NCI-H226 (cell line): Measurements from ENCODE around the gene CD300E.
"Not testable (repeated sequence)": the region's sequence is repeated elsewhere in the genome, so short reads cannot be mapped to it uniquely, and the experiment has no call there.

Source experiments
- DNase-seq: peaks from one replicate; pipeline ENCODE4 v3.0.0-alpha.2; 2015

The CD300E gene

GRCh38 chr17:74597069-74597790 is 26.3 kb downstream of the CD300E start:
- no peak for DNase-seq

- no peak for DNase-seq
These were observed 28.3 kb downstream of the CD300E start for GRCh38 chr17:74595037-74595750.

GRCh38 chr17:74592087-74592990 is 31.2 kb downstream of the CD300E start, which contains the start of gene CD300LD:
CD300LD (minus strand) TSS chr17:74592283; CDS start chr17:74592202, 81 bp downstream.
- no peak for DNase-seq

GRCh38 chr17:74591503-74591902 is 32.0 kb downstream of the CD300E start:
- DNase-seq, result no peak

- DNase-seq, result no peak
These were observed 37.8 kb downstream of the CD300E start for GRCh38 chr17:74585711-74586110.

GRCh38 chr17:74584292-74585060 is 39.1 kb downstream of the CD300E start:
- DNase-seq, result no peak

GRCh38 chr17:74582633-74583032 is 40.9 kb downstream of the CD300E start:
- DNase-seq, result no peak

- no peak for DNase-seq
These were observed 43.6 kb downstream of the CD300E start for GRCh38 chr17:74579900-74580299.

GRCh38 chr17:74578979-74579378 is 44.6 kb downstream of the CD300E start:
- DNase-seq, result no peak

- DNase-seq, result no peak
These were observed 48.9 kb downstream of the CD300E start for GRCh38 chr17:74574489-74575142.

GRCh38 chr17:74573635-74574034 is 49.9 kb downstream of the CD300E start:
- DNase-seq, result not testable (repeated sequence)

- no peak for DNase-seq
These were observed 50.4 kb downstream of the CD300E start for GRCh38 chr17:74573169-74573568.

- DNase-seq, result no peak
These were observed 51.8 kb downstream of the CD300E start for GRCh38 chr17:74571621-74572270.

GRCh38 chr17:74569020-74570003 is 54.2 kb downstream of the CD300E start:
- DNase-seq, result peak; percentile 99

GRCh38 chr17:74568106-74568873 is 55.2 kb downstream of the CD300E start:
- DNase-seq, result peak; percentile 24

- no peak for DNase-seq
These were observed 56.1 kb downstream of the CD300E start, which contains the start of gene CD300H for GRCh38 chr17:74567397-74567796. CD300H (minus strand) TSS chr17:74567509.

- no peak for DNase-seq
These were observed 57.3 kb downstream of the CD300E start for GRCh38 chr17:74566132-74566753.

- DNase-seq, result no peak
These were observed 58.4 kb downstream of the CD300E start for GRCh38 chr17:74565126-74565525.

- DNase-seq, result no peak
These were observed 60.2 kb downstream of the CD300E start for GRCh38 chr17:74563358-74563757.
